CMK (cell line): ENCODE data around the gene CIDEC.
"Not testable (repeated sequence)": the region's sequence is repeated elsewhere in the genome, so short reads cannot be mapped to it uniquely, and the experiment has no call there.

Experiments
- DNase-seq: peaks from one replicate; pipeline ENCODE4 v3.0.0-alpha.2; 2010; ENCODE audit warnings: low read depth

CIDEC gene

GRCh38 chr3:9875448-9875847 is 4.6 kb downstream of the CIDEC start:
- no peak for DNase-seq

- DNase-seq, result not testable (repeated sequence)
Measured at GRCh38 chr3:9872067-9872466, 8.0 kb downstream of the CIDEC start.

GRCh38 chr3:9870978-9871377 is 9.1 kb downstream of the CIDEC start:
- DNase-seq, result no peak

- no peak for DNase-seq
Measured at GRCh38 chr3:9869955-9870354, 10.1 kb downstream of the CIDEC start.

- DNase-seq, result no peak
Measured at GRCh38 chr3:9867106-9867505, 12.9 kb downstream of the CIDEC start.

GRCh38 chr3:9866639-9867038 is 13.4 kb downstream of the CIDEC start:
- no peak for DNase-seq

GRCh38 chr3:9865125-9865637 is 14.9 kb downstream of the CIDEC start:
- not testable (repeated sequence) for DNase-seq

GRCh38 chr3:9864200-9864927 is 15.7 kb downstream of the CIDEC start:
- DNase-seq, result no peak

- no peak for DNase-seq
Measured at GRCh38 chr3:9863058-9863772, 16.8 kb downstream of the CIDEC start.

GRCh38 chr3:9862391-9863057 is 17.5 kb downstream of the CIDEC start:
- peak; percentile 58 for DNase-seq

GRCh38 chr3:9861626-9862130 is 18.4 kb downstream of the CIDEC start:
- no peak for DNase-seq

GRCh38 chr3:9861201-9861600 is 18.9 kb downstream of the CIDEC start:
- DNase-seq, result no peak

- no peak for DNase-seq
Measured at GRCh38 chr3:9859530-9860025, 20.5 kb downstream of the CIDEC start.

- DNase-seq, result no peak
Measured at GRCh38 chr3:9855594-9855993, 24.5 kb downstream of the CIDEC start.

- DNase-seq, result not testable (repeated sequence)
Measured at GRCh38 chr3:9854291-9854940, 25.6 kb downstream of the CIDEC start.

GRCh38 chr3:9852528-9852927 is 27.5 kb downstream of the CIDEC start:
- DNase-seq, result no peak

GRCh38 chr3:9851926-9852325 is 28.1 kb downstream of the CIDEC start:
- DNase-seq, result not testable (repeated sequence)

- DNase-seq, result not testable (repeated sequence)
Measured at GRCh38 chr3:9851383-9851782, 28.7 kb downstream of the CIDEC start.

- DNase-seq, result not testable (repeated sequence)
Measured at GRCh38 chr3:9848860-9849259, 31.2 kb downstream of the CIDEC start.

GRCh38 chr3:9847870-9848269 is 32.2 kb downstream of the CIDEC start:
- DNase-seq, result not testable (repeated sequence)

- DNase-seq, result no peak
Measured at GRCh38 chr3:9846931-9847488, 33.0 kb downstream of the CIDEC start.
